Measurements from ENCODE around the gene LARP1.

DNA sequence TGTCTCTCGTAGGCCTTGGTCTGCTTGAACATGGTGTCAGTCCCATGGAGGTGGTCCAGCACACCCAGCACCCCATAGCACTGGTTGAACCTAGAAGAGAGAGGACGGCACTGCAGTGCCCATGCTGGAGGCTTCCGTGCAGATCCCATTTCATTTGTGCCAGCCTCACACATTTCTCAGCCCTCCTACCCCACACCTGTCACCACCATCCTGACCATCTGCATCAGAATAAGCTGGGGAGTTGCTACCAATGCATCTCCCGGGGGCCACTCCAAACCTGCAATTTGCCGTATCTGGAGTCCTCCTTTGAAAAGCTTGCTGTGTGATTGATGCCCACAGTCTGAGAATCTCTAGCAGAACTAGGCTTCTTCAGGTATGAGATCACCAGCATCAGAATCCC lies 65.2 kb downstream of the LARP1 start:
- TF ChIP-seq POLR2A (IDR thresholded peaks at IDR 0.05): no peak
- TF ChIP-seq, protein P1, sequence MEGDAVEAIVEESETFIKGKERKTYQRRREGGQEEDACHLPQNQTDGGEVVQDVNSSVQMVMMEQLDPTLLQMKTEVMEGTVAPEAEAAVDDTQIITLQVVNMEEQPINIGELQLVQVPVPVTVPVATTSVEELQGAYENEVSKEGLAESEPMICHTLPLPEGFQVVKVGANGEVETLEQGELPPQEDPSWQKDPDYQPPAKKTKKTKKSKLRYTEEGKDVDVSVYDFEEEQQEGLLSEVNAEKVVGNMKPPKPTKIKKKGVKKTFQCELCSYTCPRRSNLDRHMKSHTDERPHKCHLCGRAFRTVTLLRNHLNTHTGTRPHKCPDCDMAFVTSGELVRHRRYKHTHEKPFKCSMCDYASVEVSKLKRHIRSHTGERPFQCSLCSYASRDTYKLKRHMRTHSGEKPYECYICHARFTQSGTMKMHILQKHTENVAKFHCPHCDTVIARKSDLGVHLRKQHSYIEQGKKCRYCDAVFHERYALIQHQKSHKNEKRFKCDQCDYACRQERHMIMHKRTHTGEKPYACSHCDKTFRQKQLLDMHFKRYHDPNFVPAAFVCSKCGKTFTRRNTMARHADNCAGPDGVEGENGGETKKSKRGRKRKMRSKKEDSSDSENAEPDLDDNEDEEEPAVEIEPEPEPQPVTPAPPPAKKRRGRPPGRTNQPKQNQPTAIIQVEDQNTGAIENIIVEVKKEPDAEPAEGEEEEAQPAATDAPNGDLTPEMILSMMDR (IDR thresholded peaks at IDR 0.05): no peak

All from prostate gland (tissue), 2 donors.